GM12874 (cell line): ENCODE measurements around the gene ESPN.

Experiments
- TF ChIP-seq, protein P1 (sequence below): IDR thresholded peaks from 2 replicates; pipeline ENCODE4 v1.5.1; 2011; ENCODE audit warnings: low read depth, mild to moderate bottlenecking, control low read depth, low read length, moderate library complexity; ENCODE audit not compliant: insufficient read depth

Gene ESPN

DNA sequence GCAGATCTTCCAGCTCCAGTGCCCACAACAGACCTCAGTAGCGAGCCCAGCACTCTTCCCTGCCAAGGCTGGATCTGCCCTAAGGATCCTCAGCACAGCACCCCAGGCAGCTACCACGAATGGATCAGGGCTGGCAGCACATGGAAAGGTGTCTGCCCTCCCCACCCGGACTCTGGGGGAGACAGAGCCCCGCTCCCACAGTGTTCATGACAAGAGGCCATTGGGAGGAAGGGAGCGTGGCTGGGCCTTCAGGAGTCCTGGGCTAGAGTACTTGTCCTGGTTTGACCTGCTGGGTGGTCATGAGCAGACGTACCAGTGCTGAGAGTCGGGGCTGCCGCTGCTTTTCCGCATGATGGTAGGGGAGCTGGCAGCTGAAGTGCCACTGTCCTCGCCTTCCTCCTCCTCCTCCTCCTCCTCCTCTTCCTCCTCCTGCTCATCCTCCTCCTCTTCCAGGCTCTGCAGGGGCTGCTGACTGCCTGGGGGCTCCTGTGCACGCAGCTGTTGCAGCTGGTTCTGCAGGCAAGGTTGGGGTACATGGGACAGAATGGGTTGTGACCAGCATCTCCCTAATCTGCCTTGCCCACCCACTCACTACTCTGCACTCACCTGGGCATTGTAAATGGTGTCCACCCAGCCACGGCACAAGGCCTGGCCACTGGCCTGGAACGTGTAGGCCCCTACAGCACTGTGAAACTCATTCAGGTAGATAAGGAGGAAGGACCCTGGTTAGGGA, 44.3 kb downstream of the ESPN start:
- TF ChIP-seq, protein P1, sequence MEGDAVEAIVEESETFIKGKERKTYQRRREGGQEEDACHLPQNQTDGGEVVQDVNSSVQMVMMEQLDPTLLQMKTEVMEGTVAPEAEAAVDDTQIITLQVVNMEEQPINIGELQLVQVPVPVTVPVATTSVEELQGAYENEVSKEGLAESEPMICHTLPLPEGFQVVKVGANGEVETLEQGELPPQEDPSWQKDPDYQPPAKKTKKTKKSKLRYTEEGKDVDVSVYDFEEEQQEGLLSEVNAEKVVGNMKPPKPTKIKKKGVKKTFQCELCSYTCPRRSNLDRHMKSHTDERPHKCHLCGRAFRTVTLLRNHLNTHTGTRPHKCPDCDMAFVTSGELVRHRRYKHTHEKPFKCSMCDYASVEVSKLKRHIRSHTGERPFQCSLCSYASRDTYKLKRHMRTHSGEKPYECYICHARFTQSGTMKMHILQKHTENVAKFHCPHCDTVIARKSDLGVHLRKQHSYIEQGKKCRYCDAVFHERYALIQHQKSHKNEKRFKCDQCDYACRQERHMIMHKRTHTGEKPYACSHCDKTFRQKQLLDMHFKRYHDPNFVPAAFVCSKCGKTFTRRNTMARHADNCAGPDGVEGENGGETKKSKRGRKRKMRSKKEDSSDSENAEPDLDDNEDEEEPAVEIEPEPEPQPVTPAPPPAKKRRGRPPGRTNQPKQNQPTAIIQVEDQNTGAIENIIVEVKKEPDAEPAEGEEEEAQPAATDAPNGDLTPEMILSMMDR = no peak

DNA sequence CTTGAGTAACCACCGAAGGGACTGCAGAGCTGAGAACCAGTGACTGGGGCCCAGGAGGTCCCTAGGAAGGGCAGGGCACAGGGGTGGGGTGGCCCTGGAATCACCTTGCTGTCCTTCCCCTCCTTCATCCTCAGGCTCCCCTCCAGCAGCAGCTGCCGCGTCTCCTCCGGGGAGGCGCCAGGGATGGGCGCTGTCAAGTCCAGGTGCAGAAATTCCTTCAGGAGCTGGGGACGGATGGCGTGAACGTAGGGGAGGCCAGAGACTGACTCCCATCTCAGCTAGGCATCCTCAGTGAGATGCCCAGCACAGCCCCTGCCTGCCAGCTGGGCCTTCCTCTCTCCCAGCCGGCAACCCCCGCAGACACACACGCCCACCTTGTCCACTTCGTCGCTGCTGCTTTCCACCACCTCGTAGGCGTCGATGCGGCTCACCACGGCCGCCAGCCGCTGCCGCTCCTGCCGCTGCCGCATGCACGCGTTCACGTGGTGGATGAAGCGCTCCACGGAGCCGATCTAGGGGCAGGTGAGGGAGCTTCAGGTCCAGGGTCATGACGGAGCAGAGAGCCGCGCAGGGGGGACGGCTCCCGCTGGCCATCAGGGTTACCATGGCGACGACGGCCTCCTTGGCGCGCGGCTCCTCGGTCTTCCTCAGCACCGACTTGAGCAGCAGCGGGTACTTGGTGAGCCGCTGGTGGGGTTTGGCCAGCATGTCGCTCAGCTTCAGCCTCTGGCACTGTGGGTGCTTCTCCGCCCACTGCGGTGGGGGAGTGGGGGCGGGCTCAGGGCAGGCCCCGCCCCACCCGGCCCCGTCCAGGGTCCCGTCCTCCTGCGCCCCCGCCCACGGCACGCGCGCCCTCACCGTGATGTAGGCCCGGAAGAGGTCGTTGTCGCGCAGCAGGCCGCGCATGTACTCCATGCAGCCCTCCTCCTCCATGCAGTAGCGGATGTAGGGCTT, 45.8 kb downstream of the ESPN start:
- TF ChIP-seq, protein P1 = no peak

- TF ChIP-seq, protein P1 = no peak
These were observed 46.8 kb downstream of the ESPN start for GRCh38 chr1:6471086-6471969.

- TF ChIP-seq, protein P1 = no peak
These were observed 47.4 kb downstream of the ESPN start for GRCh38 chr1:6471970-6472368.

DNA sequence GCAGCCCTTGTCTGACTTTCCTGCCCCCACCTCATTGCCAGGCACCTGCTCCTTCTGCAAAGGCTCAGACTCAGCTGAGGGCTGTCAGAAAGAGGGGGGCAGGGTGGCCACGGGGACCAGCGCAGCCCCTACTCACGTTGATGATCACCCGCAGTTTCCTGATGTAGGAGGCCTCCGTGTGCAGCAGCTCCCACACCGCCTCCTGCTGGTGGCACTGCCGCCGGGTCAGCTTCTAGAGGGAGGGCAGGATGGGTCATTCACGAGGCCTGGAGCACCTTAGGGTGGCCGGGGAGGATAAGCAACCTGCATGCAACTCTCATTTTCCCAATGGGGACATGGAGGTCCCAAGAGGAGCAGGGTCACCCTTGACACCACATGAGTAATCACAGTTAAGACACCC, 47.8 kb downstream of the ESPN start:
- TF ChIP-seq, protein P1 = peak; percentile 50

DNA sequence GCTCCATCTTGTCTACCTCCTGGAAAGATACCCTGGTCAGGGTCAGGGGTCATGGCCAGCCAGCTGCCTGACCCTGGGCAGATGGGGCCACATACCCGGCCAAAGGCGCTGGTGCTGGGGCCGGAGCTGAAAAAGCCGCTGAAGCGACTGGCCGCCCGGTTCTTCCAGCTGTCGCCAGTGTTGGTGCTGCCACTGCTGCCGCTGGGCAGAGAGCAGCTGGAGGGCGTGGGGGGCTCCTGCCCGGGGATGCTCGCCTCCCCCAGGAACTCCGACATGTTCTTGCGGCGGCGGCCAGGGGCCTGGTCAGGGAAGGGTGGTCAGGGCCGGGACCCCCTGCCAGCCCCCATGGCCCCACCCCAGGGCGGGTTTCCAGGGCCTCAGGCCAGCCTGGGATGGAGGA, 48.6 kb downstream of the ESPN start:
- TF ChIP-seq, protein P1 = no peak
